GM20431 (cell line): ENCODE measurements around the gene MSLN.

Experiments
- in situ Hi-C: fragments of 300-500 bp; cut with MseI, MboI; formaldehyde crosslinking; loops from one replicate; pipeline ENCODE4 v1.15.0; 2020; ENCODE audit warnings: low sequenced_read_pairs; ENCODE audit not compliant: unreplicated experiment

Gene MSLN

GRCh38 chr16:785563-786535, 25.3 kb downstream of the MSLN start:
- in situ Hi-C loops, result loop anchor here (10.0 kb wide), 1 partner anchor 71 kb away; the partner anchor contains the start of gene METRN

GRCh38 chr16:787321-787966, 26.9 kb downstream of the MSLN start:
- in situ Hi-C loops, result loop anchor here (10.0 kb wide), 1 partner anchor 73 kb away; the partner anchor contains the start of gene METRN

GRCh38 chr16:787978-788398, 27.5 kb downstream of the MSLN start, which contains the start of gene RPUSD1:
RPUSD1 (minus strand) TSS chr16:788381; CDS start chr16:787737, 644 bp downstream.
- in situ Hi-C loops, result loop anchor here (10.0 kb wide), 1 partner anchor 73 kb away; the partner anchor contains the start of gene METRN

GRCh38 chr16:788399-789126, 28.0 kb downstream of the MSLN start, which contains the start of gene CHTF18:
CHTF18 (plus strand) TSS chr16:788620; CDS start chr16:788685, 65 bp downstream.
- in situ Hi-C loops, result loop anchor here (10.0 kb wide), 1 partner anchor 74 kb away; the partner anchor contains the start of gene METRN

- in situ Hi-C loops, result loop anchor here (10.0 kb wide), 1 partner anchor 75 kb away; the partner anchor contains the start of gene METRN
Measured at GRCh38 chr16:789191-789850, 28.8 kb downstream of the MSLN start.

- in situ Hi-C loops, result no loop called here
Measured at GRCh38 chr16:790086-790485, 29.6 kb downstream of the MSLN start.

- in situ Hi-C loops, result no loop called here
Measured at GRCh38 chr16:791131-791530, 30.6 kb downstream of the MSLN start.

GRCh38 chr16:792221-792995, 31.9 kb downstream of the MSLN start:
- in situ Hi-C loops, result no loop called here

GRCh38 chr16:793414-793813, 32.9 kb downstream of the MSLN start:
- in situ Hi-C loops, result no loop called here

- in situ Hi-C loops, result no loop called here
Measured at GRCh38 chr16:794091-794822, 33.7 kb downstream of the MSLN start.

- in situ Hi-C loops, result no loop called here
Measured at GRCh38 chr16:794853-795466, 34.4 kb downstream of the MSLN start.

GRCh38 chr16:795580-796229, 35.2 kb downstream of the MSLN start:
- in situ Hi-C loops, result no loop called here

- in situ Hi-C loops, result no loop called here
Measured at GRCh38 chr16:796296-797119, 36.0 kb downstream of the MSLN start.

- in situ Hi-C loops, result no loop called here
Measured at GRCh38 chr16:797120-797420, 36.5 kb downstream of the MSLN start.

GRCh38 chr16:797686-798085, 37.2 kb downstream of the MSLN start:
- in situ Hi-C loops, result no loop called here

- in situ Hi-C loops, result no loop called here
Measured at GRCh38 chr16:798666-799065, 38.1 kb downstream of the MSLN start.
